Measurements from ENCODE around the gene RNF10.
"Not testable (repeated sequence)": the region's sequence is repeated elsewhere in the genome, so short reads cannot be mapped to it uniquely, and the experiment has no call there.

RNF10 gene

GRCh38 chr12:120617193-120617592 lies 83.0 kb downstream of the RNF10 start:
- not testable (repeated sequence) for DNase-seq (ENCODE audit: low read depth in 3 of 3)

GRCh38 chr12:120617767-120618166 lies 83.6 kb downstream of the RNF10 start:
- DNase-seq (ENCODE audit: low read depth in 3 of 3): not testable (repeated sequence)

GRCh38 chr12:120618954-120619615 lies 84.9 kb downstream of the RNF10 start:
- no peak for DNase-seq (ENCODE audit: low read depth in 3 of 3)

GRCh38 chr12:120620624-120621023 lies 86.5 kb downstream of the RNF10 start:
- DNase-seq (ENCODE audit: low read depth in 3 of 3): no peak

GRCh38 chr12:120625557-120626419 lies 91.6 kb downstream of the RNF10 start:
- no peak for DNase-seq (ENCODE audit: low read depth in 3 of 3)
